HFFc6 (cell line): ENCODE results near the gene KCNK16. TPM values are rescaled to one million over a fixed set of nuclear protein-coding genes. Genes with fewer than 3 reads are reported as not detected.

Experiments
- DNase-seq: peaks from one replicate; pipeline ENCODE4 v3.0.0-alpha.2; 2018
- H3K27ac Mint-ChIP-seq: 2 replicates; pipeline ENCODE4 v1.8.0; 2020; ENCODE audit warnings: mild to moderate bottlenecking, mixed read lengths
- H3K27me3 Mint-ChIP-seq: 2 replicates; pipeline ENCODE4 v1.8.0; 2021; ENCODE audit warnings: mild to moderate bottlenecking, moderate library complexity, mixed read lengths; ENCODE audit not compliant: insufficient read depth
- H3K36me3 Mint-ChIP-seq: 2 replicates; pipeline ENCODE4 v1.8.0; 2021; ENCODE audit warnings: low read depth, mixed read lengths
- H3K4me1 Mint-ChIP-seq: 2 replicates; pipeline ENCODE4 v1.8.0; 2020; ENCODE audit warnings: low read depth, mixed read lengths
- H3K4me3 Mint-ChIP-seq: 2 replicates; pipeline ENCODE4 v1.8.0; 2020; ENCODE audit warnings: mild to moderate bottlenecking, moderate library complexity, mixed read lengths
- H3K9me3 Mint-ChIP-seq: 2 replicates; pipeline ENCODE4 v1.8.0; 2020; ENCODE audit warnings: mild to moderate bottlenecking, mixed read lengths
- CTCF ChIP-seq: fragments of 200-600 bp; sonication (generic); IDR thresholded peaks from 2 replicates; pipeline ENCODE4 v1.5.0; 2021; ENCODE audit warnings: antibody characterized with exemption, mild to moderate bottlenecking
- total RNA-seq, 6 experiments: library from RNA; stranded (reverse); fragmentation: NEBNext Ultra II Directional; extraction: Animal tissue kit (Norgen Biotek cat#: 25700); gene quantifications; 2 replicates in 1 of 6; 3 replicates in 5 of 6; pipeline ENCODE4 v1.2.3, GENCODE V29; 2021

The KCNK16 gene
- total RNA-seq, 6 experiments from 2014 or later = not detected

- peaks cover 11% of the 10 kb centered on the region for H3K27me3 Mint-ChIP-seq
- no peak for DNase-seq
- H3K4me3 Mint-ChIP-seq = no peak overlapping the region
- TF ChIP-seq CTCF = no peak
- H3K9me3 Mint-ChIP-seq = no peaks in the 10 kb centered on the region
- H3K27ac Mint-ChIP-seq = no peak overlapping the region
- no peaks in the 10 kb centered on the region for H3K36me3 Mint-ChIP-seq
- peaks cover 4% of the 10 kb centered on the region; the same call in 1 of the 2 replicates for H3K4me1 Mint-ChIP-seq
Measured at GRCh38 chr6:39304951-39305350, 17.6 kb downstream of the KCNK16 start.

GRCh38 chr6:39303425-39304153 lies 18.9 kb downstream of the KCNK16 start:
- Mint-ChIP-seq H3K27ac (no peak overlapping the region), H3K9me3 (no peaks in the 10 kb centered on the region), H3K4me3 (no peak overlapping the region), H3K36me3 (no peaks in the 10 kb centered on the region), H3K27me3 (peaks cover 9% of the 10 kb centered on the region), H3K4me1 (peaks cover 4% of the 10 kb centered on the region; the same call in 1 of the 2 replicates)
- peak; percentile 39; the same call in 1 of the 2 replicates for TF ChIP-seq CTCF
- DNase-seq = no peak

GRCh38 chr6:39302669-39303424 lies 19.7 kb downstream of the KCNK16 start:
- TF ChIP-seq CTCF = peak; percentile 86
- Mint-ChIP-seq H3K4me1 (peaks cover 4% of the 10 kb centered on the region; the same call in 1 of the 2 replicates), H3K9me3 (no peaks in the 10 kb centered on the region), H3K4me3 (peak overlapping the region; percentile 53), H3K27ac (no peak overlapping the region), H3K27me3 (peaks cover 9% of the 10 kb centered on the region), H3K36me3 (no peaks in the 10 kb centered on the region)
- peak; percentile 54 for DNase-seq

- H3K36me3 Mint-ChIP-seq = no peaks in the 10 kb centered on the region
- H3K9me3 Mint-ChIP-seq = no peaks in the 10 kb centered on the region
- no peak overlapping the region for H3K27ac Mint-ChIP-seq
- no peak for TF ChIP-seq CTCF
- no peak overlapping the region for H3K4me3 Mint-ChIP-seq
- H3K4me1 Mint-ChIP-seq = peaks cover 6% of the 10 kb centered on the region; the same call in 1 of the 2 replicates
- H3K27me3 Mint-ChIP-seq = peaks cover 9% of the 10 kb centered on the region
- DNase-seq = no peak
Measured at GRCh38 chr6:39302011-39302410, 20.5 kb downstream of the KCNK16 start.

- peaks cover 10% of the 10 kb centered on the region; the same call in 1 of the 2 replicates for H3K4me1 Mint-ChIP-seq
- peak; percentile 57 for TF ChIP-seq CTCF
- no peak overlapping the region for H3K4me3 Mint-ChIP-seq
- no peaks in the 10 kb centered on the region for H3K36me3 Mint-ChIP-seq
- no peaks in the 10 kb centered on the region for H3K9me3 Mint-ChIP-seq
- H3K27ac Mint-ChIP-seq = no peak overlapping the region
- H3K27me3 Mint-ChIP-seq = peaks cover 9% of the 10 kb centered on the region
- DNase-seq = no peak
Measured at GRCh38 chr6:39301606-39302005, 20.9 kb downstream of the KCNK16 start.
